ENCODE results near the gene PIGN.
"Not testable (repeated sequence)": the region's sequence is repeated elsewhere in the genome, so short reads cannot be mapped to it uniquely, and the experiment has no call there.

PIGN gene

DNA sequence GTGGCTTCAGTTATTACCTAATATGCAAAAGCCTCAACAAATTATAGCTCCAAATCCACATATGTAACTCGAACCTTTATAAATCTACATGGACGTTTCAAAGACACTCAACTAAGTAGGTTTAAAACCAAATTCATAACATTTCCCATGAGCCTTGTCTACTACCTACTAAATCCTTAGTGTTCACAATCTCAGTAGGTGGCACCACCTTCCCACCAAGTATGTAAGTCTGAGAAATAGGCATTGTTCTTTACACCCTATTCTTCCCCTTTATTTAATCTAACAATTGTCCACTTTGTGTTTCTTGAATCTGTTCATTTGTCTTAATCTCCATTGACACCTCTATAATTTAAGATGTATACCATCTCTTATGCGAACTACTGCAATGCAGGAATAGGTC, 4.6 kb downstream of the PIGN start:
- H3K4me3 ChIP-seq (ENCODE audit: low read depth, low read length), result no peak overlapping the region
- TF ChIP-seq, protein P1, sequence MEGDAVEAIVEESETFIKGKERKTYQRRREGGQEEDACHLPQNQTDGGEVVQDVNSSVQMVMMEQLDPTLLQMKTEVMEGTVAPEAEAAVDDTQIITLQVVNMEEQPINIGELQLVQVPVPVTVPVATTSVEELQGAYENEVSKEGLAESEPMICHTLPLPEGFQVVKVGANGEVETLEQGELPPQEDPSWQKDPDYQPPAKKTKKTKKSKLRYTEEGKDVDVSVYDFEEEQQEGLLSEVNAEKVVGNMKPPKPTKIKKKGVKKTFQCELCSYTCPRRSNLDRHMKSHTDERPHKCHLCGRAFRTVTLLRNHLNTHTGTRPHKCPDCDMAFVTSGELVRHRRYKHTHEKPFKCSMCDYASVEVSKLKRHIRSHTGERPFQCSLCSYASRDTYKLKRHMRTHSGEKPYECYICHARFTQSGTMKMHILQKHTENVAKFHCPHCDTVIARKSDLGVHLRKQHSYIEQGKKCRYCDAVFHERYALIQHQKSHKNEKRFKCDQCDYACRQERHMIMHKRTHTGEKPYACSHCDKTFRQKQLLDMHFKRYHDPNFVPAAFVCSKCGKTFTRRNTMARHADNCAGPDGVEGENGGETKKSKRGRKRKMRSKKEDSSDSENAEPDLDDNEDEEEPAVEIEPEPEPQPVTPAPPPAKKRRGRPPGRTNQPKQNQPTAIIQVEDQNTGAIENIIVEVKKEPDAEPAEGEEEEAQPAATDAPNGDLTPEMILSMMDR (IDR thresholded peaks at IDR 0.05; ENCODE audit: low read depth, low read length), result no peak

DNA sequence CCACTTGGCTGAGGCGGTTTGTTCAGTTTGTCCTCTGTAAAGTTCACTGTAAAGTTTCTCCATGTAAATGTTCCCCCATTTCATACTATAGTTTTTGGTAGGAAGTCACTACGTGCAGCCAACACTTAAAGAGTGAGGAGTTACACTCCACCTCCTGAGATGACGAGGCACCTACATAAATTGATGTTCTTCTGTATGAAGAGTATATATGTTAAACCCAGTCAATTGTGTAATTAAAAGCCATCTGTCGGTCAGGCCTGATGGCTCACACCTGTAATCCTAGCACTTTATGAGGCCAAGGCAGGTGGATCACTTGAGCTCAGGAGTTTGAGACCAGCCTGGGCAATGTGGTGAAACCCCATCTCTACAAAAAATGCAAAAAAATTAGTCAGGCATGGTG, 7.6 kb downstream of the PIGN start:
- H3K4me3 ChIP-seq (ENCODE audit: low read depth, low read length), result no peak overlapping the region
- TF ChIP-seq, protein P1 (IDR thresholded peaks at IDR 0.05; ENCODE audit: low read depth, low read length), result no peak

DNA sequence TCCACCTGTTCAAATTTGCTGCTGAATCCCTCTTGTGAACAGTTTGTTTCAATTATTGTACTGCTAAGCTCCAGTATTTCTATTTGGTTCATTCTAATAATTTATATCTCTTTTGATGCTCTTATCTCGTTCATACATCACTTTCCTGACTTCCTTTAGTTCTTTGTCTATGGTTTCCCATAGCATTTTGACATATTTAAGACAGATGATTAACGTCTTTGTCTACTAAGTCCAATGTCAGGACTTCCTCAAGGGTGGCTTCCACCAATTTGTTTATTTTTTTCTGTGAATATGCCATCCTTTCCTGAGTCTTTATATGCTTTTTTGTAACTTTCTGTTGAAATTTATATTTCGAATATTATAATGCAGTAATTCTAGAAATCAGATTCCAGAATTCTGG, 9.6 kb downstream of the PIGN start:
- H3K4me3 ChIP-seq (ENCODE audit: low read depth, low read length), result no peak overlapping the region
- TF ChIP-seq, protein P1 (IDR thresholded peaks at IDR 0.05; ENCODE audit: low read depth, low read length), result no peak

DNA sequence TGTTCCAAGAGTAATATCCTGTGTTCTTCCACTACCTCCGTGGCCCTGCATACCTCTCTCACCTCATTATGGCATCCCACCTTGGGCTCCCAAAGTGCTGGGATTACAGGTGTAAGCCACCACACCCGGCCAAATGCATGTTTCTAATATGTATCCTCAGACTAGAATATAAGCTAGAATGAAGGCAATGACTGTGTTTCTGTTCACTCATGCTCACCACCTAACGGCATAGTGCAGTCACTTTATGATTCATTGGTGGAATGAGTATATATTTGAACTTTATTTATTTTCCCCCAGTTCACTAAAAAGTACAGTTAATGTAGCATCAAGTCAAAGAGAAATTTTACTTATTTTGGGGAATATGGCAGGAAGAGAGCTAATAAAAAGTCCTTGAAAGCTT, 11.3 kb downstream of the PIGN start:
- H3K4me3 ChIP-seq (ENCODE audit: low read depth, low read length), result no peak overlapping the region
- TF ChIP-seq, protein P1 (IDR thresholded peaks at IDR 0.05; ENCODE audit: low read depth, low read length), result no peak

DNA sequence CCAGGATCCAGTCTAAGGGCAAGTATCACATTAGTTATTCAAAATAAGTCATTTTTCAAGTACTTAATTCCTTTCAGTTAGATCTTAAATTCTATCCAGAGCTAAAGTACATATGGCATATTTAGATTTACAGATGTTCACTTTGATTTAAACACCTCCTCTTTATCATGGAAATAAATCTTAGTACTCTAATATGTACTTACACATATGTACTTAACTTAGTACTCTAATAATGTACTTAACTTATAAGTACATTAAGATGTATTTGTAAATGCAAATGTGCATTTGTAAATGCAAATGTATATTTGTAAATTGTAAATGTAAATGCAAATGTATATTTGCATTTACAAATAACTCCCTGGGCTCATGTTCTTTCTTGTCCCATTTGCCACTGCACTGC, 14.6 kb downstream of the PIGN start:
- TF ChIP-seq, protein P1 (IDR thresholded peaks at IDR 0.05; ENCODE audit: low read depth, low read length), result no peak
- no peak overlapping the region for H3K4me3 ChIP-seq (ENCODE audit: low read depth, low read length)

DNA sequence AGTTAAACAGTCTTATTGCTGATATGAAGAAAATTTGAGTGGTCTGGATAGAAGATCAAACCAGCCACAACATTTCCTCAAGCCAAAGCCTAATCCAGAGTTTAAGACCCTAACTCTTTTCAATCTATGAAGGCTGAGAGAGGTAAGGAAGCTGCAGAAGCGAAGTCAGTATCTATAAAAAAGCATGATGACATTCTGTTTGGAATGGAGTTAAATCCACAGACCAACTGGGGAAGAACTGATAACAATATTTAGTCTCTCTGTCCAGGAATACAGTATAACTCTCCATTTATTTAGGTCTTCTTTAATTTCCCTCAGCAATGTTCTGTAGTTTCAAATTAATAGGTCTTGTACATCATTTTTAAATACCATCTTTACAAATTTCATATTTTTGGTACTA, 16.0 kb downstream of the PIGN start:
- TF ChIP-seq, protein P1 (IDR thresholded peaks at IDR 0.05; ENCODE audit: low read depth, low read length), result no peak
- H3K4me3 ChIP-seq (ENCODE audit: low read depth, low read length), result no peak overlapping the region

DNA sequence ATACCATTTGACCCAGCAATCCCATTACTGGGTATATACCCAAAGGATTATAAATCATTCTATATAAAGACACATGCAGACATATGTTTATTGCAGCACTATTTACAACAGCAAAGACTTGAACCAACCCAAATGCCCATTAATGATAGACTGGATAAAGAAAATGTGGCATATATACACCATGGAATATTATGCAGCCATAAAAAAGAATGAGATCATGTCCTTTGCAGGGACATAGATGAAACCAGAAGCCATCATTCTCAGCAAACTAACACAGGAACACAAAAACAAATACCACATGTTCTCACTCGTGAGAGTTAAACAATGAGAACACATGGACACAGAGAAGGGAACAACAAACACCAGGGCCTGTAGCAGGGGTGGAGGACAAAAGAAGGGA, 20.3 kb downstream of the PIGN start:
- H3K4me3 ChIP-seq (ENCODE audit: low read depth, low read length), result not testable (repeated sequence)

DNA sequence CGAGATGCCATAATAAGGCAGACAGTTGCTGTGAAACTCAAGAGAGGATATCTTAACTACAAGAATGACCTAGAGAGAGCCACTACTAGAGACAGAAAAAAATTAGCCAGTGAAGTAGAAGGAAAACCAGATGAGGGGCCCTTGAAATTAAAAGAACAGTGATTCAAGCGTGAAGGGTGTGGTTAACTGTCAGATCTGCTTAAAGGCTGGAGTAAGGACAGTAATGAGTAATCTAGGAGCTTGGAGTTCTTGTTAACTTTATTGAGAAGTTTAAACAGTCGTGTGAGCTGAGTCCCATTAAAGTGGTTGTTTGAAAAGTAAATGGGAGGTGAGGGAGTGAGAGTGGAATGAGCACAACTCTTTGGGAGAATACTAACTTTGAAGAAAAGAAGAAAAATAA, 21.3 kb downstream of the PIGN start:
- TF ChIP-seq, protein P1 (IDR thresholded peaks at IDR 0.05; ENCODE audit: low read depth, low read length), result no peak
- H3K4me3 ChIP-seq (ENCODE audit: low read depth, low read length), result no peak overlapping the region
